Spleen (tissue), 7 donors: ENCODE measurements around the gene GNG10.

ENCODE experiments used
- CTCF ChIP-seq, 11 experiments: fragments of 200-600 bp in 7 of 11; fragments of 450-650 bp in 4 of 11; sonication (generic) in 4 of 11; IDR thresholded peaks in 8 of 11; conservative IDR thresholded peaks in 3 of 11; 1 replicate in 7 of 11; 2 replicates in 4 of 11; pipeline versions ENCODE4 v1.4.0 to v1.8.0; 2016 to 2021; ENCODE audit warnings: antibody characterized with exemption in 11 of 11, inconsistent platforms in 4 of 11, mild to moderate bottlenecking in 1 of 11
- POLR2A ChIP-seq, 3 donors: fragments of 450-650 bp; IDR thresholded peaks; one replicate each; pipeline ENCODE4 v1.5.1; 2017; ENCODE audit warnings: antibody characterized with exemption in 3 of 3, mild to moderate bottlenecking in 1 of 3
- POLR2AphosphoS5 ChIP-seq, 3 donors: sonication (generic); formaldehyde crosslinking; IDR thresholded peaks; one replicate each; pipeline ENCODE4 v1.5.1; 2017; ENCODE audit warnings: antibody characterized with exemption in 3 of 3
- donor health status: DM: no; HTN: no; CAD: no; lungs with moderate emphysema.
- donor health status: DM: no; HTN: no; CAD: no.
- donor health status: DM: no; HTN: no; CAD: no.

- TF ChIP-seq POLR2A (IDR thresholded peaks at IDR 0.05): no peak
- no peak for TF ChIP-seq CTCF (IDR thresholded peaks at IDR 0.05 in 8 of 11, conservative IDR thresholded peaks at IDR 0.05 in 3 of 11)
- TF ChIP-seq POLR2AphosphoS5 (IDR thresholded peaks at IDR 0.05): no peak
These were observed 15.6 kb upstream of the GNG10 start for GRCh38 chr9:111645806-111646205.
